ENCODE measurements around the gene GAB4.
"Not testable (repeated sequence)": the region's sequence is repeated elsewhere in the genome, so short reads cannot be mapped to it uniquely, and the experiment has no call there.

Gene GAB4

GRCh38 chr22:16953206-16954059 lies 54.6 kb downstream of the GAB4 start:
- no peak for TF ChIP-seq CTCF (IDR thresholded peaks at IDR 0.05; ENCODE audit: extremely low read depth, missing control alignments)
- DNase-seq (ENCODE audit: low spot score): no peak

DNA sequence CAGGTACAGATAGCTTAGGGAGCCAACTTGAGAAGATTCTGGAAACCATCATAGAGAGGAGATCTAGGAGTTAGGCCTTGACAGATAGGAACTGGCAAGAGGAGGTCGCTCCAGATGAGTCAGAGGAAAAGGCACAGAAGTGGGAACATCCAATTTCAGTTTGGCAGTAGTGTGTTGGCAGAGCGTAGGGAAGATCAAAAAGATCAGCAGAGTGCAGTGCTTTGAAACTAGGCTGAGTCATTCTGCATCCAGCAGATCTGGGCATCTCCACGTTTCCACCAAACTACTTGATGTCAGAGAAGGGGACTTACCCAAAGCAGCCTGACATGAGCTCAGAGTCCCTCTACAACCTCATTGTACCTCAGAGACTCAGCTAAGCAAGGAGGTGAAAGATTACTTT lies 58.5 kb downstream of the GAB4 start:
- no peak for TF ChIP-seq CTCF (IDR thresholded peaks at IDR 0.05; ENCODE audit: extremely low read depth, missing control alignments)
- peak; percentile 11 for DNase-seq (ENCODE audit: low spot score)

DNA sequence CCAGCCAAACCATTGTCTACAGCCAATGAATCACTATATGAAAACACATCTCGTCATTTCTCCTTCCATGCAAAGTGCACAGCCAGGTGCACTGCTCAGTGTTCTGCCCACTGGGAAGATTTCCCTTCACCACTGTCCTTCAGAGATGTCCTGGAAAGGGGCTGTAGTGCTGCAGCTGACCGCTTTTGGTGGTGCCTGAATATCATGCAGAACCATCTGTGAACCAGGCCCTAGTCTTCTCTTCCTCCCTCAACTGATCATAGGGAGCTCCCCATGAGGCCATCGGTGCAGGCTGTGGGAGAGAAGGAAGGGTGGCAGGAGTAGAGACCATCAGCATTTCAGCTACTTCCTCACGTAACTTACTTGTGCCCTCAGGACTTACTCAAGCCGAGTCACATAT lies 70.2 kb downstream of the GAB4 start:
- no peak for TF ChIP-seq CTCF (IDR thresholded peaks at IDR 0.05; ENCODE audit: extremely low read depth, missing control alignments)
- no peak for DNase-seq (ENCODE audit: low spot score)

DNA sequence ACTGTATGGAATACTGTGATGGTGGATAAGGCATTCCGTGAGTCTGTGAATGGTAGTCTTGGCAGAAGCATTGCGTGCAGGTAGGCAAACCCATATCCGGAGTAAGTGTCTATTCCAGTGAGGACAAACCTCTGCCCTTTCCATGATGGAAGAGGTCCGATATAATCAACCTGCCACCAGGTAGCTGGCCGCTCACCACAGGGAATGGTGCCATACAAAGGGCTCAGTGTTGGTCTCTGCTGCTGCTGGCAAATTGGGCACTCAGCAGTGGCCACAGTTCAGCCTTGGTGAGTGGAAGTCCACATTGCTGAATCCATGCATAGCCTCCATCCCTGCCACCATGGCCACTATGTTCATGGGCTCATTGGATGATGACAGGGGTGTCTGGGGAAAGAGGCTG lies 70.8 kb downstream of the GAB4 start:
- not testable (repeated sequence) for DNase-seq (ENCODE audit: low spot score)

GRCh38 chr22:16936625-16937024 lies 71.4 kb downstream of the GAB4 start:
- TF ChIP-seq CTCF (IDR thresholded peaks at IDR 0.05; ENCODE audit: extremely low read depth, missing control alignments): no peak
- no peak for DNase-seq (ENCODE audit: low spot score)

DNA sequence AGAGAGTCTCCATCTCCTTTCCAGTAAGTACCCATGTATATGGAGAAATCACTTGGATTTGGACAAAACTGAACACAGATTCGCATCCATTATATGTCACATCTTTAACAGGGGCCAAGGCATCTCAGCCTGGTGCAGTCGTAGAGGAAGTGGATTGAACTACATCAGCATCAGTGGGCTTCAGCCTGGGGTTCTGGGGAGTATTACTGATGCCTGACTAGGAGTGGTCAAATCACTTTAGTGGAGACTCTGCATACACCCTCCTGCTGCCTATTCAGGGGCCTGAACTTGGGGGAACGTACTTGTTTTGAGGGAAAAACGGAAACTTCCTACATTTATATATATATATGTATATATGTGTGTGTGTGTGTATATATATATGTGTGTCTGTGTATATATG lies 72.8 kb downstream of the GAB4 start:
- DNase-seq (ENCODE audit: low spot score): no peak
- no peak for TF ChIP-seq CTCF (IDR thresholded peaks at IDR 0.05; ENCODE audit: extremely low read depth, missing control alignments)

DNA sequence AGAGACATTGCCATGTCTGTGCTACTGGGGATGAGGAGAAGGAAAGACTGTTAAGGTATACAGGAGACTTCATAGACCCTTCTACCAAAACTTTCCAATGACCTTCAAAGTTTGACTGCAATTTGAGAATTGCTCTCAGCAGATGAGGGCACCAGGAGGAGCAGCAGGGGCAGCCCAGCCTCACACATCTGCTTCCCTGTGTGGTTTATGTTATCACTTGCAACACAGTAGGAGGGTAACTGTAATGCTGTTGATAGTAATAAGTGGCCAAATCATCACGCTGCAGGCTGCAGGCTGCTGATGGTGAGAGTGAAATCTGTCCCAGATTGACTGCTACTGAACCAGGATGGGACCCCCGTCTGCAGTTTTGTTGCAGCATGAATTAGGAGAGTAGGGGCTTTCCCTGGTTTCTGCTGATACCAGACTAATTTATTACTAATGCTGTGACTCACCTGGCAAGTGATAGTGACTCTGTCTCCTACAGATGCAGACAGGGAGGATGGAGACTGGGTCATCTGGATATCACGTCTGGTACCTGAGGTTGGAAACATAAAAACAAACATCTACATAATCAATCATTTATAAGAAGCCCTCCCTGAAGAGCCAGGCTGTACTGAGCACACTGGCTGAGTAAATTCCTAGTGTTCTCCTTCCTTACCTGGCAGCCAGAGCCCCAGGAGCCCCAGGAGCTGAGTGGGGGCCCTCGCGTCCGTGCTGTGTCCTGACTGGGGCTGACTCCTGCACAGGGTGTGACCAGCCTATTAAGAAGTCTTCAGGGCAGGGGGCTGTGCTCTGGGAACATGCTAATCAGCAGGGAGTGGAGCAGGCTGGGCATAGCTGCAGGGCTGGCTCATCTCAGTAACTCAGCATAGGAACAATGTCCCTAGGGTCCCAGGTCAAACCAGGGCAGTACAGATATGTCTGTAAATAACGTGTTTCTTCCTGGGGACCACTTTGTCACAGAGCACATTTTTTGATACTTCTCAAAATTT lies 74.4 kb downstream of the GAB4 start:
- DNase-seq (ENCODE audit: low spot score): no peak
- TF ChIP-seq CTCF (IDR thresholded peaks at IDR 0.05; ENCODE audit: extremely low read depth, missing control alignments): no peak
